Esophagus (tissue), 2 donors: ENCODE results near the gene MAML1. TPM values are rescaled to one million over a fixed set of nuclear protein-coding genes. Genes with fewer than 3 reads are reported as not detected.

Experiments used
- H3K27ac ChIP-seq, 2 donors: one replicate each; pipeline ENCODE4 v1.5.1; 2013; ENCODE audit warnings: low read depth in 2 of 2, mild to moderate bottlenecking in 2 of 2, inconsistent platforms in 1 of 2, low read length in 1 of 2, moderate library complexity in 1 of 2
- H3K27me3 ChIP-seq, 2 donors: one replicate each; pipeline ENCODE4 v1.6.1; 2013; ENCODE audit warnings: low read length in 2 of 2, control low read depth in 1 of 2, mild to moderate bottlenecking in 1 of 2; ENCODE audit not compliant: insufficient read depth in 2 of 2, control insufficient read depth in 1 of 2
- H3K36me3 ChIP-seq, 2 donors: one replicate each; pipeline ENCODE4 v1.6.1; 2013; ENCODE audit warnings: low read length in 1 of 2; ENCODE audit not compliant: control insufficient read depth in 2 of 2, insufficient read depth in 2 of 2
- H3K4me1 ChIP-seq, 2 donors: one replicate each; pipeline ENCODE4 v1.6.1; 2013; ENCODE audit warnings: low read length in 1 of 2; ENCODE audit not compliant: control insufficient read depth in 2 of 2, insufficient read depth in 2 of 2
- H3K4me3 ChIP-seq, 2 donors: one replicate each; pipeline ENCODE4 v1.5.1; 2013; ENCODE audit warnings: low read length in 2 of 2, mild to moderate bottlenecking in 2 of 2, low read depth in 1 of 2, moderate library complexity in 1 of 2
- H3K9me3 ChIP-seq, 2 donors: one replicate each; pipeline ENCODE4 v1.6.1; 2013; ENCODE audit warnings: mild to moderate bottlenecking in 2 of 2, low read depth in 1 of 2, low read length in 1 of 2, moderate library complexity in 1 of 2; ENCODE audit not compliant: control insufficient read depth in 2 of 2, insufficient read depth in 1 of 2
- WGBS, 2 donors: extraction: QIAGEN DNeasy Blood & Tissue Kit; methylation state at CpG; one replicate each; pipeline ENCODE4 v1.1.7; 2013; 5-methylcytosine and 5-hydroxymethylcytosine counted together
- polyA plus RNA-seq, 2 donors: library from polyadenylated mRNA; stranded (reverse); fragments of 200-250 nt; gene quantifications; one replicate each; pipeline ENCODE4 v1.2.3, GENCODE V29; 2013
- donor health status: healthy with polysubstance abuse.
- donor health status: Bipolar disorder and iron deficiency.

MAML1 gene
- polyA plus RNA-seq, 2 donors, result 7.1 to 7.9 TPM

DNA sequence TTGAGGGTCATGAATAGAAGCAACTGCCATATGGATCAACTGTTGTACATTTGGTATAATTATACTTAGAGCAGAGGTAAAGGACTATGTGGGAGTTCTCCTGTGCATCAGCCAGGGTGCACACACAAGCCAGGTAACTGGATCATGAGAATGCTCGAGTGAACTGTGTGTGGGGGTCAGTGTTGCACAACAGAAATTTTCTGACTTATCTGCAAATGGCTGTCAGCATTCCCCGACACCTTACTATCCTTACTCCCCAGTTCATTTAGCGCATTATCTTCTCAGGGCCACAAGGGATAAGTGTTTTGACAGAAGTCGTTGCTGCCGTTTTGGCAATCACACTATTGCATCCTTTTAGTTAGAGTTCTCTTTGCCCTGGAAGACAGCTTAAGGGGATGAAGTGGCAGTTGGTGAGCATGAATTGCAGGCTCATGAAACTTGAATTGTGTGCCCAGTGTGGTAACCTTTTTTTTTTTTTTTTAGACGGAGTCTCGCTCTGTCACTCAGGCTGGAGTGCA is 32.2 kb upstream of the MAML1 start:
- no peaks in the 10 kb centered on the region for H3K9me3 ChIP-seq
- 43 to 55% methylated on average over 7 of the region's 7 CpGs for WGBS, 2 donors
- no peak overlapping the region for H3K27ac ChIP-seq
- no peaks in the 10 kb centered on the region for H3K4me1 ChIP-seq
- peak overlapping the region in 1 of 2 donors; percentile 84 for H3K4me3 ChIP-seq
- H3K36me3 ChIP-seq, result peaks cover 0 to 4% of the 10 kb centered on the region in 2 donors
- H3K27me3 ChIP-seq, result no peaks in the 10 kb centered on the region

DNA sequence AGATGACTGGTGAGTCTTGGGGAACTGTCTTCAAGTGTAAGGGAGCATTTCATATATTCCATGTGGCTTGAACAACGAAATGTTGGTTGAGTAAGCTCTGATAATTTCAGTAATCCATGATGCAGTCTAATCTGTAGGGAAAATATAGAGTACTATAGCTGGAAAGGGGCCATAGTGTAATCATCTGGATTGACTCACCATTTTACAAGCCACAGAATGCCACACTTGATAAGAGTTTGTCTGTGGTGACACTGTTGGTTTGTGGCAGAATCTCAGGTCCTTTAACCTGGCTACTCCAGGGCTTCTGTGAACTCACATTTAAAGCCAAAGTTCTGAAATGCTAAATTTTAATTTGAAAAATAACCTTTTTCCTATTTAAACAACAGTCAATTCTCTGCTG is 16.3 kb upstream of the MAML1 start:
- no peak overlapping the region for H3K4me3 ChIP-seq

DNA sequence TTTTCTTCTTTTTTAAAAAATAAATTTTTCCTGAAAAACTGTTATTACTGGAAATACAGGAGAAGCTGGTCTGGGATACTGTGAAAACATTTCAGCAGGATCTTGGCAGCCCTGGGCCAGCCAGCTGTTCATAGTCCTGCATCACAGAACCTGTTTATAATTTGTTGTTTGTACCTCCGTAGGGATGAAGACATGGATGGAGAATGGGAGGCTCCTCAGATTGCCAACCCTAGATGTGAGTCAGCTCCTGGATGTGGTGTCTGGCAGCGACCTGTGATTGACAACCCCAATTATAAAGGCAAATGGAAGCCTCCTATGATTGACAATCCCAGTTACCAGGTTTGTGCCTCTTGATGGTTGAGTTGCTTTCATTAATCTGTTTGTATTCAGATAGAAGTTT is 12.4 kb upstream of the MAML1 start:
- Histone ChIP-seq H3K27ac (no peak overlapping the region), H3K4me3 (no peak overlapping the region), H3K27me3 (no peaks in the 10 kb centered on the region), H3K4me1 (no peaks in the 10 kb centered on the region), H3K9me3 (no peaks in the 10 kb centered on the region), H3K36me3 (peaks cover 10 to 25% of the 10 kb centered on the region in 2 donors)
- 76 to 77% methylated on average over 2 of the region's 2 CpGs for WGBS, 2 donors

More for the DNA sequence above, 16.3 kb upstream of the MAML1 start:
- H3K27me3 ChIP-seq, result no peaks in the 10 kb centered on the region
- 77 to 90% methylated on average over 1 of the region's 1 CpG for WGBS, 2 donors
- no peaks in the 10 kb centered on the region for H3K9me3 ChIP-seq
- H3K36me3 ChIP-seq, result peaks cover 9 to 14% of the 10 kb centered on the region in 2 donors
- H3K27ac ChIP-seq, result no peak overlapping the region
- H3K4me1 ChIP-seq, result no peaks in the 10 kb centered on the region

DNA sequence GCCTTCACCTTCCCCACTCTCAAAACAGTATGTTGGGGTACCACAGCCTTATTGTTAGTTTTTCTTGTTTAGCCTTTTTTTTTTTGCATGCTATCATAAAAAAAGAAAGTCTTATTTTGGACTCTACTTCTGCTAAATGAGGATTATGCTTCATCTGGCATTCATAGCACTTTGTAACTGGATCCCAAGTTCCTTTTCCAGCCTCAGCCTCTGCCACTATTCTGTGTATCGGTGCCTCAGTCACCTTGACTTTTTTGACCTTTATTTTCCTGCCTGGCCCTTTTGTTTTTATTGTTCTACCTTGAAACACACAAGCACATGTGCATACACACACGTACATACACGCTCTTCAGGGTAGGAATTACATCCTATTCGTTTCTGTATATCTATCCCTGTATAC is 8.5 kb upstream of the MAML1 start:
- H3K9me3 ChIP-seq, result no peaks in the 10 kb centered on the region
- WGBS, 2 donors, result 81 to 88% methylated on average over 4 of the region's 4 CpGs
- H3K27ac ChIP-seq, result no peak overlapping the region
- no peaks in the 10 kb centered on the region for H3K27me3 ChIP-seq
- peaks cover 15 to 27% of the 10 kb centered on the region in 2 donors for H3K36me3 ChIP-seq
- H3K4me3 ChIP-seq, result no peak overlapping the region
- H3K4me1 ChIP-seq, result no peaks in the 10 kb centered on the region

DNA sequence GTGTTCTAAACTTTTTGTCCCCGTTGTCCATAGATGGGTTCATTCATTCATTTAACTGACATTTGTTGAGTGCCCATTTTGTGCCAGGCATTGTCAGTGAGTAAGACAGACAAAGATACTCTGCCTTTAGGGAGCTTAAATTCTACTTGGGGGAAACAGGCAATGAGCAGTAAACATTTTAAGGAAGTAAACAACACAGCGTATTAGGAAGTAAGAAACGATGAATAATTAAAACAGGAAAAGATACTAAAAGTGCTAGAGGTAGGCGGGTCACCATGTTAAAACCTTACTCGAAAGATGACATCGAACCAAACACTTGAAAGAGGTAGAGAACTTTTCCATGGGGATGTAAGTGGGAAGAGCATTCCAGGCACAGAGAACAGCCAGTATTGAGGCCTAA is 5.5 kb upstream of the MAML1 start:
- Histone ChIP-seq H3K36me3 (peaks cover 17 to 24% of the 10 kb centered on the region in 2 donors), H3K9me3 (no peaks in the 10 kb centered on the region), H3K27me3 (no peaks in the 10 kb centered on the region), H3K4me1 (peaks cover 0 to 3% of the 10 kb centered on the region in 2 donors), H3K4me3 (no peak overlapping the region), H3K27ac (no peak overlapping the region)
- WGBS, 2 donors, result 88% methylated on average over 6 of the region's 6 CpGs

DNA sequence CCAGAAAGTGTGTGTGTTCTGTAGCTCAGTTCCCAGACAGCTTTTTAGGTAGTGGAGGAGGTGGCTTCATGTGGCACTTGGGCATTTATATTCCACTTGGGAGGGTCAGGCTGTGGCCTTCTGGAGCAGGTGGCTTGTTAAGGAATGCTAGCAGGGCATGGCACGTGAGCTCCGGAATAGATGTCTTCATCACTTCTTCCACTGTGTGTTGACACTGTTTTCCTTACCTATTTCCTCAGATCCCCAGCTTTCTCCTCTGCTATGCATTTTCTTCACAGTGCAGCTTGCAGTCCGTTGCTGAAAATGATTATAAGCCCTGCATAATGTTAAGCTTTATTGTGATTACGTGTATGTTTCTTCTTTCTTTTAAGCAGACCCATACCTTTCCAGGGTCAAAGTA is 3.3 kb upstream of the MAML1 start:
- Histone ChIP-seq H3K4me1 (peaks cover 0 to 3% of the 10 kb centered on the region in 2 donors), H3K27me3 (no peaks in the 10 kb centered on the region), H3K27ac (no peak overlapping the region), H3K4me3 (no peak overlapping the region), H3K9me3 (no peaks in the 10 kb centered on the region), H3K36me3 (peaks cover 15 to 17% of the 10 kb centered on the region in 2 donors)
- 78 to 83% methylated on average over 4 of the region's 4 CpGs for WGBS, 2 donors

DNA sequence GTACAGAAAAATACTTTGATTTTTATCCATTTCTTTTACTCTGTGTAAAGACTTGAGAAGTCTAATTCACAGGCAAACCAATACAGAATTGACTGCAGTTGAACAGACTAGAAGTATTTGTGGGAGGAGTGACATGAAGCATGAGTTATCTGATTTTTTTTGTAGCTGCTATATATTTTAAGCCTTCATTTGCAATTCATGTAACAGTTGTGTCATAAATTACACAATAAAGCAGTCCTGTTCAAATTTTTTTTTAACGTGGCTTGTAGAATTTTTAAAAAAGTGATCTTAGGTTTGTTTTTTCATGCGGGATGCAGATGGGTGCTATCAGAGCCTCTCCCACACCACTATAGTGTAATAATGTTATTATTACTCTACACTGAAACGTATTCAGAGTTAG is 2.9 kb upstream of the MAML1 start:
- H3K27me3 ChIP-seq, result no peaks in the 10 kb centered on the region
- peaks cover 12 to 14% of the 10 kb centered on the region in 2 donors for H3K36me3 ChIP-seq
- H3K4me3 ChIP-seq, result no peak overlapping the region
- WGBS, 2 donors, result 70 to 75% methylated on average over 3 of the region's 3 CpGs
- peaks cover 0 to 5% of the 10 kb centered on the region in 2 donors for H3K4me1 ChIP-seq
- no peak overlapping the region for H3K27ac ChIP-seq
- H3K9me3 ChIP-seq, result no peaks in the 10 kb centered on the region

DNA sequence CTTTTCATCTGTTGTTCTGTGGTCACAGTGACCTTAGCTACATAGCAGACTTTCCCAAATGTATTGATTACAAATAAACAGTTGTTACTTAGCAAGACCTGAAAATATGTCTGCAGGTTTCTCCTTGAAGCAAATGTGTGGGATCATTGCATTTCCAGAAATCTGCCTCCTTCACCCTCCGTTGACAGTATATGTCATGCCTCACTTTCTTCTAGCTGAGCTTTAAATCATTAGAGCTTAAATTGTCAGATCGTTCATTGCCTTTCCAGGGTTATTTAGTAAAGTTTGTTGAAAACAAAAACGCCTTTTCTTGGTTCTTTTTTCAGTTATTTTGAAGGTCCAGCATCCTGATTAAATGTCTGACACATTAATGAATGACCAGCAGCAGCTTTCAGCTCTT is 2.3 kb upstream of the MAML1 start:
- peaks cover 9 to 12% of the 10 kb centered on the region in 2 donors for H3K36me3 ChIP-seq
- 71 to 78% methylated on average over 3 of the region's 3 CpGs for WGBS, 2 donors

DNA sequence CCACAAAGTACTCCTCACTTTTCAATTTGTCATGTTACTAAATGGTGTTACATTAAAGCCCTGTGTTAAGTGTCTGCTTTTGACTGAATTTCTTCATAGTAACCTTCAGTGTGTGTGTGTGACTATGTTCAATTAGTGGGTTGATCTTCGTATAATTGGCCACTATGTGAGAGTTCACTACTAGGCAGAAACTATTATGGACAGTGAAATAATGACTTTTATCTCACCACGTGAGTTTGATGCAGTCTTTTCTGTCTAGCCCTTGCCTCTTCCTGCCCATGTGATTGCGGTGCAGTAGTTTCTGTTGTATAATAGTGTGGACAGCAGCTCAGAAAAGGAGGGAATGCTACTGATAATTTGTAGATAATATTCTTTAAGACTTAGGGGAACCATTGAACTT is 1.8 kb upstream of the MAML1 start:
- Histone ChIP-seq H3K4me3 (no peak overlapping the region), H3K27me3 (no peaks in the 10 kb centered on the region), H3K4me1 (peaks cover 0 to 5% of the 10 kb centered on the region in 2 donors), H3K9me3 (no peaks in the 10 kb centered on the region), H3K36me3 (peaks cover 9 to 12% of the 10 kb centered on the region in 2 donors), H3K27ac (no peak overlapping the region)
- WGBS, 2 donors, result 76 to 77% methylated on average over 3 of the region's 3 CpGs

More for the DNA sequence above, 2.3 kb upstream of the MAML1 start:
- Histone ChIP-seq H3K4me1 (peaks cover 0 to 5% of the 10 kb centered on the region in 2 donors), H3K27ac (no peak overlapping the region), H3K27me3 (no peaks in the 10 kb centered on the region), H3K4me3 (no peak overlapping the region), H3K9me3 (no peaks in the 10 kb centered on the region)

DNA sequence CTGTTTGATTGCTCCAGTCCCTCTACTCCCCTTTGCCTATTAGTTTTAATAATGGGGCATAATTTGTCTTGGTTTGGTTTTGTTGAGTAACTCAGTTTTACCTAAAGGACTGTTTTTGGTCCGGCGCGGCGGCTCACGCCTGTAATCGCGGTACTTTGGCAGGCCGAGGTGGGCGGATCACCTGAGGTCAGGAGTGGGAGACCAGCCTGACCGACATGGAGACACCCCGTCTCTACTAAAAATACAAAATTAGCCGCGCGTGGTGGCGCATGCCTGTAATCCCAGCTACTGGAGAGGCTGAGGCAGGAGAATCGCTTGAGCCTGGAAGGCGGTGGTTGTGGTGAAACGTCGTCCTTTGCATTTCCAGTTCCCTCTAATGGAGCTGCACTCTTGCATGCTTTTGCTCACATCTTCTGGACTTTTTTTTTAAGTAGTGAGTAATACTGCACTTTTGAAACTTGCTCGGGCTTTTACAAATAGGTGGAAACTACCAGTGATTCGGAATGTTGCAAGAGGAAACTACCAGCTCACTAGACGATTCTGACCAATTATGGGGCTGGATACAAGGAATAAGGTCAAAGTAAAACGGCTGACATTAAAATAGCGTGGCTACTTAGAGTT is 721 bp upstream of the MAML1 start:
- no peaks in the 10 kb centered on the region for H3K27me3 ChIP-seq
- H3K27ac ChIP-seq, result peak overlapping the region; percentile 82 to 88
- peaks cover 9 to 12% of the 10 kb centered on the region in 2 donors for H3K36me3 ChIP-seq
- WGBS, 2 donors, result 55 to 58% methylated on average over 24 of the region's 24 CpGs
- peak overlapping the region; percentile 4 to 89 for H3K4me3 ChIP-seq
- no peaks in the 10 kb centered on the region for H3K9me3 ChIP-seq
- H3K4me1 ChIP-seq, result peaks cover 0 to 5% of the 10 kb centered on the region in 2 donors
